GM18499 (cell line): ENCODE results near the gene RNF222.
"Not testable (repeated sequence)": the region's sequence is repeated elsewhere in the genome, so short reads cannot be mapped to it uniquely, and the experiment has no call there.

Source experiments
- ATAC-seq: cut with Tn5 transposase; IDR thresholded peaks from one replicate; pipeline ENCODE4 v1.9.1; 2021; ENCODE audit warnings: moderate number of reproducible peaks; ENCODE audit not compliant: insufficient read depth, unreplicated experiment

RNF222 gene

DNA sequence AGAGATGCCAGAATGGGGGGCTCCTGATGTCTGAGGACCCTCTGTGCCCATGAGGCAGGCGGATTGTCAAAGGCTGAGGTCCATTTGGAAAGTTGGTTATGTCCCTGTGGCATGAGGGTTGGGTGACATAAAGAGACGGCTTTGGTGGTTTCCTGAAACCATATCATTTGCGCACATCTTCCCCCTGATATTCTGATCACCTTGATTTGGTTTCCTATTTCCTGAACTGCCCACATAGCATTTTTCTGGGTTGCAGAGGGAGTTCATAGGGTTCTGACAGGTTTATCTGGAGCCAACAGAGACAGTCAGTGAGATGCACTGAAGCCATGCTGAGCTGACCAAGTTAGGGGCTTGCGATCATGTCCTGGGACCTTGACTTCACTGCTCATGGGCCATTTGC is 15.7 kb upstream of the RNF222 start:
- ATAC-seq = no peak

GRCh38 chr17:8412089-8412488 is 14.5 kb upstream of the RNF222 start:
- ATAC-seq = no peak

DNA sequence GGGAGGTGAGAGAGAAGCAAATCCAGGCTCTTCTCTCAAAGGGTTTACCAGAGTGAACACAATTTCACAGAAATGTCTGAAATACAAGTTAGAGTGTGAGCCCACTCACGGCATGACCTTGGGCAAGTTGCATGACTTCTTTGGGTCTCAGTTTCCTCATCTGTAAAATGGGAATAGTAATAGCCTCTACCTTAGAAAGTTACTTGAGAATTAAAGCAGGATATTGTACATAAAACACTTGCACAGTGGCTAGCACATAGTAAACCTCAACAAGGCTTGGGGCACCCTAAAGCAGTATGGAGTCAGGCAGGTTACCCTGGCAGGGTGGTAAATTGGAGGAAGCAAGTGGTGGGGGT is 13.2 kb upstream of the RNF222 start:
- ATAC-seq = no peak

GRCh38 chr17:8409966-8410882 is 12.6 kb upstream of the RNF222 start:
- no peak for ATAC-seq

GRCh38 chr17:8408371-8408770 is 10.7 kb upstream of the RNF222 start:
- ATAC-seq = no peak

DNA sequence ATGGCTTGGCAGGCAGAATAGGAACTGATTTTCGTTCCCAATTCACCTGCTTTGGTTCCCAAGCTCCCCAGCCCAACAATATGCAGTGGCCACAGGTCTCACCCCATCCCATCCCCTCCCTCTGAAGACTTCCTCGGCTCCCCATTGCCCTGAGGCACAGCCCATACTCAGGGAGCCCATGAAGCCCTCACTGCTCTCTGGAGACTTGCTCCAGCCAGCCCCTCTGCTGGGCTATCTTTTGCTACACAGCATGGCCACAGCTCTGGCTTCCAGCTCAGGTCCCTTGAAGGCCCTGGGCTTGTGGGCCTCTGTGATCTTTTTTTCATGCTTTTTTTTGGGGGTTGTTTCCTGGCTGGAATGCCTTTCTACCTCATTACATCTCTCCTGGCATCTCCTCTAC is 8.5 kb upstream of the RNF222 start:
- ATAC-seq = no peak

DNA sequence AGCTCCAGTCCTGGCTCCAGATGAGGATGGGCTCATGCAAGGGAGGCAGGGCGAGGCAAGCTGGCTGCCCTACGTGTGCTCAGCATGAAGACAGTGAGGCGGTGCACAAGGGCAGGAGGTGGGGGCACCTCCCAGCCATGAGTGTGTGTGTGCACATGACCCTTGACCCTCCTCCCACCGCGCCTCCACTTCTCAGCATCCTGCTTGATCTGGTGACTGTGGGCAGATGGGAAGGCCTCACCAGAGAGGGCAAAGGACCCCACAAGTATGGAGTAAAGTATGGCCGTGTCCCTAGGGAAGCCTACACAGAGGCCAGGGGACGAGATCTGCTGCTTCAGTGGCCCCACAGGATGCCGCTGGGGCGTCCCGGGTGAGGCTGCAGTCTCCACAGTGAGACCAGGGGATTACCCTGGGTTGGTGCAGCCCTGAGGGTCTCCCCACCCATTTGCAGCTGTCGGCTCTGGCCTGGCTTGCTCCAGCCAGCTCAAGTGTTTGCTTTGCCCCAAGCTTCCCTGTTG is 7.9 kb upstream of the RNF222 start:
- no peak for ATAC-seq

DNA sequence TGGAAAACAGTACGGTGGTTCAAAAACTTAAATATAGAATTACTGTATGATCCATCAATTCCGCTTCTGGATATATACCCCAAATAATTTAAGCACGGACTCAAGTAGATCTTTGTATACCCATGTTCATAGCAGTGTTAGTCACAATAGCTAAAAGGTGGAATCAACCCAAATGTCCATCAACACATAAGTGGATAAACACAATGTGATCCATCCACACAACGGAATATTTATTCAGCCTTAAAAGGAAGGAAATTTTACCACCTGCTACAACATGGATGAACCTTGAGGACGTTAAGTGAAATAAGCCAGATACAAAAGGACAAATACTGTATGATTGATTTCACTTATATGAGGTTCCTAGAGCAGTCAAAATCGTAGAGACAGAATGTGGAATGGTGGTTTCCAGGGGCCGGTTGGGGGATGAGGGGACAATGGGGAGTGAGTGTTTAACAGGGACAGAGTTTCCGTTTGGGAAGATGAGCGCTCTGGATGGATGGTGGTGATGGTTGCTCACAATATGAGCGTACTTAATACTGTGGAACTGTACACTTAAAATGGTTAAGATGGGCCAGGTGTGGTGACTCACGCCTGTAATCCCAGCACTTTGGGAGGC is 5.4 kb upstream of the RNF222 start:
- no peak for ATAC-seq

GRCh38 chr17:8401107-8401506 is 3.5 kb upstream of the RNF222 start:
- ATAC-seq = no peak

DNA sequence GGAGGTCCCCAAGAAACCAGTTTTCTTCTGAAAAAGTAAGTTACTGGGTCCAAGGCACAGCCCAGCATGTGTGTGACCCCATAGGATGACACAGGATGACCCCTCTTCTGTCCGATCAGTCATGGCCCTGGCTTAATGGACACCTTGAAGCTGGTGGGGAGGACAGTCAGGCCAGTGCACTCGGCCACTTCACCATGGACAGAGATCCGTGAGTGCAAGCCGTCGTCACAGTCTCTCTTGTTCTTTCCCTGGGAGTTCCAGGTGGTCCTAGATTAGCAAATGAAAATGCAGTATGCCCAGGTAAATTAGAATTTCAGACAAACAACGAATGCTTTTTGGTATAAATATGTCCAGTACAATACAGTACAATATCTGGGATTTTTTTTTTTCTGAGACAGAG is 1.4 kb upstream of the RNF222 start:
- no peak for ATAC-seq

DNA sequence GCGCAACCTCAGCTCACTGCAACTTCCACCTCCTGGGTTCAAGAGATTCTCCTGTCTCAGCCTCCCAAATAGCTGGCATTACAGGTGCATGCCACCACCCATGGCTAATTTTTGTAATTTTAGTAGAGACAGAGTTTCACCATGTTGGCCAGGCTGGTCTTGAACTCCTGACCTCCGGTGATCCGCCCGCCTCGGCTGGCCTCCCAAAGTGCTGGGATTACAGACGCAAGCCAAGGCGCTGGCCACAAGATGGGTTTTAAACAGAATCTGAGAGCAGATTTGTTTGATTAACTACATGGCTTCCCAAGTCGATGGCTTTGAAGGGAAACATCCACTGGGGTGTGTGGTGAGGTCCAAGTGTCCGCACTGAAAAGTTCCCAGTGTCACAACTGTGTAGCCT is 3.1 kb downstream of the RNF222 start:
- not testable (repeated sequence) for ATAC-seq

DNA sequence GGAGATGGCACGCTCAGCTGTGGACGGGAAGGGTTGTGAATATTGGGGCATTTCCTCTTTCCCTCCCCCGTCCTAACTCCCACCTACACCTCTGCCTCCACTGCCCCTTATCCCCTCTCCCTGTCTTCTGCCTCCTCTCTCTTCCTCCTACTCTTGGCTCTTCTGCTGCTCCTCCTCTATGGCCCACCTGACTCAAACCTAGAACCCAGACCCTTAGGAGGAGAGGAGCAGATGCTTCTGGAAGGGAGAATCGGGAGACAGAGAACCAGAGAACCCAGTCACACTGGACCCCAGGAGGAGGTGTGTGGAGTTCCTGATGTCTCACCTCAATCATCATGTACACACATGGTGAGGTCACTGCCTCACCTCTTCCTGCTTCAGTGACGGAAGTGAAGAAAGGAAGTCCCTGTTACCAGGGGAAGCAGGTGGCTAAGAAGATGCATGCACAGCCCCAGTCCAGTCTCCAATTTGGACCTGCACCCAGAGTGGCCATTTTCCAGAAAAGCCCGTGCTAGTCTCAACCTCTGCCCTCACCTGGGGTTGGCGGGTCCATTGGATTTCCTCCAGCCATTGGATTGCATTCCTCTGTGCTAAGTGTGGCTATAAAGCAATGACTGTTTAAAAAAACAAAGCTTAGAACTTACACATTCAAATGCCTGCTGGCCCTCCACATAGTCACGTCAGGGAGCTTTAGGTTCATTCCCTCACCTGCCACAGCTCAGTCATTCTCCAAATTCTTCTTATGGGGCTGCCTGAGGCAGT is 4.0 kb downstream of the RNF222 start:
- no peak for ATAC-seq

GRCh38 chr17:8392674-8393469 is 4.8 kb downstream of the RNF222 start:
- ATAC-seq = no peak

GRCh38 chr17:8392274-8392673 is 5.4 kb downstream of the RNF222 start:
- no peak for ATAC-seq

GRCh38 chr17:8391711-8392110 is 5.9 kb downstream of the RNF222 start:
- ATAC-seq = no peak

- ATAC-seq = no peak
Observed at GRCh38 chr17:8387914-8388651, 9.5 kb downstream of the RNF222 start.

DNA sequence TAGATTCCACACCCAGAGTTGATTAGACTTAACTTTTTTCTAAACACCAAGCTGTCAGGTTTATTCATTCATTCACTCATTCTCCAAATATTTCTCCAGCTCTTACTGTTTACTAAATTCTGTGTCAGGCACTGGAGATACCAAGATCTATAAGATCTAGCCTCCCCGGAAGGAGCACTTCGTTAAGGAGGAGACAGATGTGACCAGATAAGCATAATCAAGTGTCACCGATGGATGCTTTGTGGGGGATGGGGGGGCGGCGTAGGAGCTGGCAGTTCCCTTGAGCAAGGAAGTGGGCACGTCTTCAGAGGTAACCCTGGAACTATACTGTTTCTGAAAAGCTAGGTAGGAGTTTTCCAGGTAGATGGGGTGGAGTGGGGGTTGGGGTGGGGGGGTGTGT is 10.8 kb downstream of the RNF222 start:
- ATAC-seq = no peak

GRCh38 chr17:8384801-8385378 is 12.7 kb downstream of the RNF222 start:
- no peak for ATAC-seq

DNA sequence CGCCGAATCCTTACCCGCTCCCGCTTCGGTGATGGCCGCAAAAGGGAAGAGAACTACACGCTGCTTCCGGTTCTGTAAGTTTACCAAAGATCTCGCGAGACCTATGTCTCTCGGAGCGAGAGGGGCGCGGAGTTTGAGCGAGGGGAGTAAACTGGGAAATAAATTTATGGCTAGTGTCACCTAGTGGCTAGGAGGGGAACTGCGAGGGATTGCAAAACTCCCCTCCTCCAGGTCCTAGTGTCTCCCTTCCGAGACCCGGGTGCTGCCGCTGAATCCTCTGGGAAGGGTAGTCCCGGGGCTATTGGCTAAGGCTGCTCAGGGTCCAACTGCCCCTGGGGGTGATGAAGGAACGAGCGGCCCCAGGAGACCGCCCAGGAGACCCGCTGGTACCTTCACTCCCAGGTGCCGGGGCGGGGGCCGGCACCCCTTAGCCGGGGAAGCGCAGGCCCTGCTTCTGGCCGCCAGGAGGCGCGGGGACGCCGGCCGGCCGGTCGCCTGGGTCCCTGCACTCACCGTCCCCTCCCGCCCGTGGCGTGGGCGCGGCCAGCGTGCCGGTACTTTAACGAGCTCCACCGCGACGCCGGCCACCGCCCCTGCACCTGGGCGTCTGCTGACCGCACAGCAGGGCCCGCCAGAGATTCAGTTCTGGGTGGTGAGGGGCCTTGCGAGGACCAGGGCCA is 14.3 kb downstream of the RNF222 start, which contains the start of gene RPL26:
TSS of gene RPL26 (minus strand) at position 51 of the 680 bp plus-strand sequence. CDS start 883 bp downstream, outside the sequence.
- peak; percentile 79 for ATAC-seq
